Panc1 (cell line): ENCODE measurements around the gene SLIT3. TPM values are rescaled to one million over a fixed set of nuclear protein-coding genes. Genes with fewer than 3 reads are reported as not detected.

Experiments used
- ATAC-seq: fragments of 200-7000 bp; cut with Tn5 transposase; 2 replicates; pipeline ENCODE4 v1.9.1; 2020; ENCODE audit warnings: mild to moderate bottlenecking, moderate library complexity
- BruUV-seq: library from RNA; stranded (reverse); fragments of 400-500 nt; replicated peaks from 2 replicates; lab custom pipeline; 2021; lab: Mats Ljungman, UMichigan
- CTCF ChIA-PET: fragments of 300-600 bp; sonication (Branson Sonifier 250); formaldehyde crosslinking; loops from one replicate; lab custom pipeline; 2022; ENCODE audit warnings: antibody characterized with exemption; lab: Charles Lee
- POLR2A ChIA-PET: fragments of 300-600 bp; sonication (Branson Sonifier 250); formaldehyde crosslinking; loops from one replicate; lab custom pipeline; 2022; ENCODE audit warnings: antibody characterized with exemption; lab: Charles Lee
- DNase-seq: peaks from one replicate; pipeline ENCODE4 v3.0.0-alpha.2; 2010; ENCODE audit warnings: low read depth, low spot score
- H3K27ac ChIP-seq: 2 replicates; pipeline ENCODE4 v1.5.1; 2011; ENCODE audit warnings: mild to moderate bottlenecking, low read length, inconsistent platforms
- H3K27me3 ChIP-seq: fragments of 200-500 bp; sonication (Bioruptor generic); 2 replicates; pipeline ENCODE4 v1.6.0; 2014; ENCODE audit warnings: low read length, inconsistent platforms; ENCODE audit not compliant: control insufficient read depth, insufficient read depth
- H3K36me3 ChIP-seq: fragments of 200-500 bp; sonication (Bioruptor generic); 2 replicates; pipeline ENCODE4 v1.5.1; 2014; ENCODE audit warnings: inconsistent platforms, mild to moderate bottlenecking, low read length, moderate library complexity; ENCODE audit not compliant: control insufficient read depth, insufficient read depth
- H3K4me1 ChIP-seq: 2 replicates; pipeline ENCODE4 v1.5.1; 2011; ENCODE audit warnings: inconsistent platforms, mild to moderate bottlenecking, low read length, moderate library complexity; ENCODE audit not compliant: control insufficient read depth, insufficient read depth
- H3K4me3 ChIP-seq, 2 experiments: 2 replicates each; pipeline ENCODE4 v1.5.1; 2011 to 2012; ENCODE audit warnings: low read depth in 2 of 2, low read length in 2 of 2, mild to moderate bottlenecking in 2 of 2, inconsistent platforms in 1 of 2, moderate library complexity in 1 of 2
- H3K9me3 ChIP-seq: fragments of 200-500 bp; sonication (Bioruptor generic); 2 replicates; pipeline ENCODE4 v1.5.1; 2014; ENCODE audit warnings: low read depth, mild to moderate bottlenecking, inconsistent platforms, low read length, moderate library complexity; ENCODE audit not compliant: control insufficient read depth, insufficient read depth
- CTCF ChIP-seq: fragments of 450-650 bp; IDR thresholded peaks from 2 replicates; pipeline ENCODE4 v1.5.1; 2017; ENCODE audit warnings: mild to moderate bottlenecking
- POLR2AphosphoS5 ChIP-seq: IDR thresholded peaks from 2 replicates; pipeline ENCODE4 v1.6.1; 2012; ENCODE audit warnings: mild to moderate bottlenecking, low read depth, low read length, moderate library complexity
- REST ChIP-seq, 2 experiments: IDR thresholded peaks; 2 replicates each; pipeline ENCODE4 v1.6.1; 2011 to 2012; ENCODE audit warnings: low read depth in 2 of 2, control low read depth in 1 of 2, low read length in 1 of 2, mild to moderate bottlenecking in 1 of 2, moderate library complexity in 1 of 2; ENCODE audit not compliant: insufficient read depth in 1 of 2
- SIN3A ChIP-seq: IDR thresholded peaks from 2 replicates; pipeline ENCODE4 v1.6.1; 2012; ENCODE audit warnings: low read depth, mild to moderate bottlenecking, low read length, moderate library complexity, borderline replicate concordance; ENCODE audit not compliant: insufficient read depth
- TCF7L2 ChIP-seq: IDR thresholded peaks from 2 replicates; pipeline ENCODE4 v1.6.1; 2011; ENCODE audit warnings: mild to moderate bottlenecking, low read depth, low read length, inconsistent platforms
- in situ Hi-C: cut with HindIII; loops from 2 replicates; pipeline ENCODE4 v1.10.0; 2016; ENCODE audit warnings: low sequenced_read_pairs, low pct_unique_long_range_greater_than_20kb
- intact Hi-C: fragments of 100-400 bp; cut with micrococcal nuclease; formaldehyde crosslinking; loops from one replicate; pipeline ENCODE4 v1.10.0; 2022; ENCODE audit not compliant: unreplicated experiment
- total RNA-seq: library from RNA; stranded (reverse); gene quantifications from one replicate; pipeline ENCODE4 v1.2.1, GENCODE V29; 2021; ENCODE audit not compliant: unreplicated experiment

The SLIT3 gene
- total RNA-seq, 1 experiment from 2014 or later = 26.4 TPM

GRCh38 chr5:168800701-168801100 is 500.2 kb downstream of the SLIT3 start:
- intact Hi-C loops (no loop called here), in situ Hi-C loops (no loop called here)
- no peaks in the 10 kb centered on the region for H3K9me3 ChIP-seq
- H3K4me3 ChIP-seq = no peak overlapping the region
- no peak for DNase-seq
- H3K36me3 ChIP-seq = no peaks in the 10 kb centered on the region
- no peak overlapping the region for H3K27ac ChIP-seq
- H3K27me3 ChIP-seq = no peaks in the 10 kb centered on the region
- H3K4me1 ChIP-seq = no peaks in the 10 kb centered on the region
- POLR2A ChIA-PET = no interaction called here
- BruUV-seq = no TSS peak
- no peak for ATAC-seq
- TF ChIP-seq SIN3A = no peak
- TF ChIP-seq REST (IDR thresholded peaks at IDR 0.05; ENCODE audit: insufficient read depth in 1 of 2, low read depth in 2 of 2, low read length in 1 of 2) = no peak
- TF ChIP-seq POLR2AphosphoS5 = no peak
- TF ChIP-seq CTCF = no peak
- no peak for TF ChIP-seq TCF7L2
- CTCF ChIA-PET = no interaction called here

GRCh38 chr5:168798065-168799023 is 502.6 kb downstream of the SLIT3 start:
- CTCF ChIA-PET = no interaction called here
- H3K4me3 ChIP-seq = no peak overlapping the region
- POLR2A ChIA-PET = no interaction called here
- no peak overlapping the region for H3K27ac ChIP-seq
- no peak for TF ChIP-seq CTCF
- no peak for TF ChIP-seq REST (IDR thresholded peaks at IDR 0.05; ENCODE audit: insufficient read depth in 1 of 2, low read depth in 2 of 2, low read length in 1 of 2)
- TF ChIP-seq TCF7L2 = no peak
- TF ChIP-seq POLR2AphosphoS5 = no peak
- no peaks in the 10 kb centered on the region for H3K36me3 ChIP-seq
- BruUV-seq = no TSS peak
- no peaks in the 10 kb centered on the region for H3K9me3 ChIP-seq
- no peaks in the 10 kb centered on the region for H3K27me3 ChIP-seq
- intact Hi-C loops (no loop called here), in situ Hi-C loops (no loop called here)
- DNase-seq (no peak), ATAC-seq (no peak)
- H3K4me1 ChIP-seq = no peaks in the 10 kb centered on the region
